Kidney tubule cell (primary cell): ENCODE data around the gene CSMD2.
A peak's percentile ranks its signal among the peaks of the same experiment; 100 is the strongest.
"Not testable (repeated sequence)": the region's sequence is repeated elsewhere in the genome, so short reads cannot be mapped to it uniquely, and the experiment has no call there.

Experiments
- DNase-seq: peaks from one replicate; pipeline ENCODE4 v3.0.0-alpha.2; 2018; ENCODE audit warnings: low spot score

CSMD2 gene

DNA sequence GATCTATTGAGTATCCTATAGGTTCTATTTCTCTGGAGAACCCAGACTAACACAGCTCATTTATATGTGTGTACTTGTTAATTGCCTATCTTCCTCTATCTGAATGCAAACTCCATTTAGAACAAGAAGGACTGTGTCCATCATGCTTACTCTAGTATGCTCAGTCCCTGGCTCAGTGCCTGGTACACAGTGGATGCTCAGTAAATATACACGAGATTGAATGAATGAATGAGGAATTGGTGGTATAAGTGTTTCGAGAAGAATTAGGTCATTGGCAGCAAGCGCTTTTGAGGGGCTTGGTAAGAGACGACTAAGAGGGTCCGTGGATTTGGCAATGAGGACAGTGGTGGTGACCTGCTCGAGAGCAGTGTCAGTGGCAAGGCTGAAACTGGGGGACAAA lies 112.5 kb downstream of the CSMD2 start:
- no peak for DNase-seq

DNA sequence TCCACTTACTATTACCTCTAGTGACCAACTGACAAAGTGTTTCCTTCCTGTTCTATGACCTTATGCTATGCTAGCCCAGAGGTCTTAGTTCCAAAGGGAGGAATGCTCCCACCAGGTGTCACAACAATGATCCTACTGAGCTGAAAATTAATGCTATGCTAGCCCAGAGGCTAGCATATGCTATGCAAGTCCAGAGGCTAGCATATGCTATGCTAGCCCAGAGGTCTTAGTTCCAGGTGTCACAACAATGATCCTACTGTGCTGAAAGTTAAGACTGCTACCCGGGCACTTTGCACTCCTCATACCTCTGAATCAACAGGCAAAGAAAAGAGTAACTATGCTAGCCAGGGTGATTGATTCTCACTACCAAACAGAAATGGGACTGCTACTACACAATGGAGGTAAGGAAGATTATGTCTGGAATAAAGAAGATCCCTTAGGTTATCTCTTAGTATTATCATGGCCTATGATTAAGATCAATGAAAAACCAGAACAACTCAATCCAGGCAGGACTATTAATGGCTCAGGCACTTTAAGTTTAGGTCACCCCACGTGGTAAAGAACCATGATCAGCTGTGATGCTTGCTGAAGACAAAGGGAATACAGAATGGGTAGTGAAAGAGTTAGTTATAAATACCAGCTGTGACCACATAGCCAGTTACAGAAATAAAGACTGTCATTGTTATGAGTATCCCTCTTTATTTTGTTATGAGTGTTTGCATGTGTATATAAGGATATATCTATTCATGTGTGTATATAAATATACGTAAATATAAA lies 114.1 kb downstream of the CSMD2 start:
- DNase-seq, result no peak

DNA sequence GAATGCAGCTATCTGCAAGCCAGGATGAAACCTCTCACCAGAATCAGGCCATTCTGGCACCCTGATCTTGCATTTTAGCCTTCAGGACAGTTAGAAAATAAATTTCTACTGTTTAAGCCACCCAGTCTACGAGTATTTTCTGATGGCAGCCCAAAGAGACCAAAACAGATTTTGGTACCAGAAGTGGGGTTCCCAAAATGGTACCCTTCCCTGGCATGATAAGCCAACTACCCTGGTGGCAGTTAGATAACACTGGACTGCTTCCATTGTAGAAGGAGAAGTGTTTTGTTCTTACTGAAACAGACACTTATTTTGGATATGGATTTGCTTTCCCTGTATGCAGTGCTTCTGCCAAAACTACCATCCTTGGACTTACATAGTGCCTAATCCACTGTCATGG lies 115.0 kb downstream of the CSMD2 start:
- no peak for DNase-seq

DNA sequence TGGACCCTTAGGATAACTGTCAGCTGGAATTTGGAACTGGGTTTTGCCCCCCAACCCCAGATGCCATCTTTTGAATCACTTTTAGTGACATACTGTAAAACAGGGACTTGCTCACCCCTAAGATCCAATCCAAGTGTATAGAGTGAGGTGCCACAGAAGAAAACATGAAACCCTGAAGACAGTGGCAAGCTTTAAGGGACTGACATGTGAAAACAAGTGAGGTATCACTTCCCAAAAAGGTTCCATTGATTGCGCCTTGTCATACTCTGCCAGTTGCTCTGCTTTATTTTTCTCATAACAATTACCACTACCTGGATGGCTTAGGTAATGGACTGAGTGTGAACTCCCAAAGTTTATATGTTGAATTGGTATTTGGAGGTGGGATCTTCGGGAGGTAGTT lies 115.6 kb downstream of the CSMD2 start:
- no peak for DNase-seq

DNA sequence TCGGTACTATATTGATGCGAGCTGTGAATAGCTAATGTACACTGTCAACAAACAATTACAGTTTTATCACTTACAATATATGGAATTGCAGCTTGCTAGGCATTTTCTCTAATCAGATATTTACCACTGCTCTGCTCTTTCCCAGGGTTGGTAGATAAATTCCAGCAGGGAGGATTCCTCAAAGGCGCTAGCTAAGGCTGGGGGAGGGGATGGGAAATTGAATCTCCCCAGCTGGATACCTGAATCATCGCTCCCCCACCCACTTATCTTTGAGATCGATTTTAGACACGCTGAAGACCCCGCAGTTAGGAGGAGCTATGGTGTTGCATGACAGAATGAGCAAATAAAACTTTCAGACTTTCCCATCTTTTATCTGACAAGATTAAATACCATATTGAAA lies 127.2 kb downstream of the CSMD2 start:
- DNase-seq, result no peak

DNA sequence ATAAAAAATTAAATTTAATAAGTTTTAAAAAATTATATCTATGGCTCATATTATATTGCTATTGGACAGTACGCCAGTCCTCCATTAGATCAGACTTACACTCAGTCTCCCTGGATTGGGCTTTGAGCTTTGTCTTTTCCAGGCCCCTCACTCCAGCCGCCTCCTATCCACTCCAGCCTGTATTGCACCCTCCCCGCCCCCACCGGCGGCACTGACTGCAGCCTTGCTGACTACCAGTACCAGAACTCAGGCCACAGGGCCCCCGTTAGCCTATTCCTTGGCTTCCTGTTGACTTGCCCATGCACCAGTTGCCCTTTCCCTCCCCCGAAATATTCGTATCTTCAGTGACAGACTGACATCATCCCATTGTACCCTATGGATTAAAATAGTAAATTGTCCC lies 127.9 kb downstream of the CSMD2 start:
- no peak for DNase-seq

DNA sequence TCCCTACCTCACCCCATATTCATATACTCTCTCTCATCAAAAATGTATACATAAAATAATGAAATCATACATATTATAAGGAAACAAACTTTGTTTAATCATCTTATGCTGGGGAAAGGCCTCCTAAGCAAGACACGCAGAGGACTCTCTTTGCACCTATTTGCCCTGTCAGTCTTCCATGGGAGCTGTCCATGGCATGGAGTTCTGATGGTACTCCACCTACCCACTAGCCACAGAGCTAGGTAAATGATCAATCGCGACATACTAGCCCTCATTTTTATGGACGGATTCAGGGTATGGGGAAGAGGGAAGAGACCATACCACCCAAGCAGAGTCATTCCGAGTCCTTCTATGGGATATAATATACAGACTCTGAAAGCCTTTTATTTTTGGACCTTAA lies 131.0 kb downstream of the CSMD2 start:
- no peak for DNase-seq

DNA sequence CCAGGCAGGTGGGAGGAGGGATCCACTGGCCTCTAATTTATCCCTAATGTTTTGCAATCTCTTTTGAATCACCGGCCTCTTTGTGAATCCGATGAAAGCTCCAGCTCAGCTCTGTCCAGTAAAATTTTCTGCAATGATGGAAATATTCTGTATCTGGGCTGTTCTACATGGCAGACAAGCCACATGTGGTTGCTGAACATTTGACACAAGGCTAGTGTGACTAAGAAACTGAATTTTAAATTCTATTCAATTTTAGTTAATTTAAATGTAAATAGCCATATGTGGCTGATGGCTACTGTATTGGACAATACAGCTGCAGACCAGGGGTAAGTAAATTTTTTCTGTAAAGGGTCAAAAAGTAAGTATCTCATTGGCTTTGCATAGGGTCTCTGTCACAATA lies 135.1 kb downstream of the CSMD2 start:
- DNase-seq, result no peak

DNA sequence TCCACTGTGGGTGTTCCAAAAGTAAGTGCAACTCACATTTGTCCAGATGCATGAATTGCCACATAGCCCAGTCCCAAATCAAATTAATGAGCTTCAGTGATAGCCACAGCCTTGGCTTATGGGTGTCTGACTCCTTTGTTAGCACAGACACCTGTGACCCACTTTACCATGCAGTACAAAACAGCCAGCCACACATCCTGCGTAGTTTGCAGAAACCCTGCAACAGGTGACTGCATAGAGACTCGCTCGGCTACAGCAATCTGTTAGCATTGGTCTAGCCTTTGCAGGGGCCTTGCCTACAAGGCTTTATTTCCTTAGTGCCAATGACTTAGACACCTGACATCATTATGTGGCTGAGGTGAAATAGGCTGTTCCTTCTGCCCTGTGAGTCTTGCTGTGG lies 135.5 kb downstream of the CSMD2 start:
- DNase-seq, result peak; percentile 42

DNA sequence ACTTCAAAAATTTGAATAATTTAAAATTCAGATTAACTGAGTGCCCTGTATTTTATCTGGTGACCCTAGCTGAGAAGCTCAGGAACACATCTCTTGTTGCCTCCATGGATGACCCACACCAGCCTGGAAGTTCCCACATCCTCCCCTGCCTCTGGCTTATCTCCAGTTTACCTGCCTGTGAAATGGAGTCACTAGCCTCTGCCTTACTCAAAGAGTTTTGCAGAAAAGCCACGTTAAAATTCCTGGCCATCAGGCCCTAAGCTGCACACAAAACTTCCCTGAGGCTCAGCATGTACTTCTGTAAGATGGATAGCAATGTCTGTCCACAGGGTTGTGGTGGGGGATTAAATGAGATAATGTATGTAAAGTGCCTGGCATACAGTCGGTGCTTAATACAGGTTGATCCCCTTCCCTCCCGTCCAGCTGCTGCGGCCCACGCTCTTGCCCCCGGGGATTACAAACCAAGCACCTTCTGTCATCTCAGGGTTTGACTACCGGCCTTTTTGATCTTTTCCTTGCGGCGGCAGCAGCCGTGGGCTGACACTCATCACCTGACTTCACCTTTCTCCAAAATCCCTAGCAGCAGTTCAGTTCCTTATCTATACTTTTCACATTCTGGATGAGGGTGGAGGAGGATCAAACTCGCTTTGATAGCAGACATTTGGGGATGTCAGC lies 136.5 kb downstream of the CSMD2 start:
- DNase-seq, result no peak

DNA sequence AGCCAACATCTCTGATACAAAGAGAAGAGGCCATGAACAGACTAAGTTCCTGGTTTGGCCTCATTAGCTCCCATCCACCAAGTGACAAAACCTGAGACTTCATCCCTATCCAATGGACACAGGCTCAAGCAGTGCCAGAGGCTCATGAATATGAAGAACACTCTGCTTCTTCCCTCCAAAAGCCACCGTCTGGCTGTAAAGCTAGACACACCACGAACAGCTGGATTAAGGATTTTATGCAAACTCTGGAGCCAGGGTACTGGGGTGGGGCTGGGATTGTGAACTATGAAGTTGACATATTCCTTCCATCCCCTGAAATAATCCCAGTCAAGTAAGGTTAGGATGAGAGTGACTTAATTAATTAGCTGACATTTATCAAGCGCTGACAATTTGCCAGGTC lies 139.4 kb downstream of the CSMD2 start:
- DNase-seq, result no peak

DNA sequence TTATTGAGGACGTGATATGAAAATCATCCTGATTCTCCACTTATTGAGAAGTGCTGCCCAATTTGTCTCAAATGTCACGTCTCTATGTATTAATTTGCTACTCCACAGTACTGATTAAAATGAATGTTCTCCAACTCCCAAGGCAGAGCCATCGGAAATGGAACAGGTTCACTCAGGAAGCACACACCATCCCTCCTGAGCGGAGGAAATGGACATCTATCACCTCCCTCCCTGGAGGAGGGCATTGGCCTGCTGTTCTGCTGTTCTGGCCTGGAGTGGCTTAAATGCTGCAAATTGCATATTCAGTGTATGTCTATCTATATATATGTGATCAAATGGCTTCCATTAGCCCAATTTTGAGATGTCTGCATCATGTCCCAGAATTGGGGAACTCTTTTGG lies 140.5 kb downstream of the CSMD2 start:
- no peak for DNase-seq

DNA sequence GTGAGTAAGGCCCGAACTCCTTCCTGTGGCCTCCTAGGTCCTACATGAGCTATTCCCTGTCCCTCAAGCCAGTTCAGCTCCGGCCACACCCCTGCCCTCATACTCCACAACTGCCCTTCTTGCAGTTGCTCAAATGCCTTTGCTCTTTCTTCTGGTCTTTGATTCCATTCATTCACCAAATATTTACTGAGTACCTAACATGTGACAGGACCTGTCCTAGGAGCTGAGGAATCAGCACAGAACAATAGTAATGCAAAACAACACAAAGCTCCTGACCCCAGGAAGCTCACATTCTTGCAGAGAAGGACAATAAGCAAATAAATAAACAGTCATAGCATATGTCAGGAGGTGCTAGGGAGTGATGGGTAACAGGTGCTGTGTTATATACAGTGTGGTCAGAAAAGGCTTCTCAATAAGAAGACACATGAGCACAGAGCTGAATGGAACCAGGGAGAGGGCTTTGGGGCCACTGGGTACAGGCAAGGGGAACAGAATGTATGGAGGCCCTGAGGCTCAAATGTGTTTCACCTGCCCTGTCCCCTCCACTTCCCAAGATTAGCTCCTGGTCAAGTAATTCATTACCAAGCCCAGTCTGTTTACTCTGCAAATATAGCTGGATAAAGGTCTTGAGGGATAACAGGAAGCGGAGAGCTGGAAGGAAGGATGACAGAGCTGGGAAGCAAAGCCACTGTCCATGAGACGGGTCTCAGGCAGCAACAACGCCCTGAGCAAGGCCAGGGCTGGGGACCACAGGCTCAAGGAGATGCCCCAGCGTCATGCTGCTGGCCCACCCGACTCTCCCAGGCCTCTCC lies 145.1 kb downstream of the CSMD2 start:
- DNase-seq, result no peak

DNA sequence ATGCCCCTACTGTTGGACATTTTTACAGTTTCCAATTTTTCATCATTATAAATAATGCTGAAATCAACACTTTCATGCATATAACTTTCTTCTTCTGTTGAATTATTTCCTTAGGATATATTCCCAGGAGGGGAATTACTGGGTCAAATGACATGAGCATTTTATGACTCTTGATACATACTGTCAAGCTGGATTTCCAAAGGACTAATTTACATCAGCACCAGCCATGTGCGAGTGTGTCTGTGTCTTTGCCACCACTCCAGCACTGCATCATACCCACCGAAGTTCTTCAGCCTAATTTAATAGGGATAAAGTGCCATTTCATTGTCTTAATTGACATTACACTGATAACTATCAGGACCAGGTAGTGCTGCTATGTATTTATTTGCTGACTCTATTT lies 146.7 kb downstream of the CSMD2 start:
- DNase-seq, result no peak

DNA sequence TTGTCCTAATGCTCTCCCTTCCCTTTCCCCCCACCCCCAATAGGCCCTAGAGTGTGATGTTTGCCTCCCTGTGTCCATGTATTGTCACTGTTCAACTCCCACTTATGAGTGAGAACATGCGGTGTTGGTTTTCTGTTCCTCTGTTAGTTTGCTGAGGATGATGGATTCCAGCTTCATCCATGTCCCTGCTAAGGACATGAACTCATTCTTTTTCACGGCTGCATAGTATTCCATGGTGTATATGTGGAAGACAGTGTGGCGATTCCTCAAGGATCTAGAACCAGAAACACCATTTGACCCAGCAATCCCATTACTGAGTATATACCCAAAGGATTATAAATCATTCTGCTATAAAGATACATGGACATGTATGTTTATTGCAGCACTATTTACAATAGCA lies 148.7 kb downstream of the CSMD2 start:
- not testable (repeated sequence) for DNase-seq

DNA sequence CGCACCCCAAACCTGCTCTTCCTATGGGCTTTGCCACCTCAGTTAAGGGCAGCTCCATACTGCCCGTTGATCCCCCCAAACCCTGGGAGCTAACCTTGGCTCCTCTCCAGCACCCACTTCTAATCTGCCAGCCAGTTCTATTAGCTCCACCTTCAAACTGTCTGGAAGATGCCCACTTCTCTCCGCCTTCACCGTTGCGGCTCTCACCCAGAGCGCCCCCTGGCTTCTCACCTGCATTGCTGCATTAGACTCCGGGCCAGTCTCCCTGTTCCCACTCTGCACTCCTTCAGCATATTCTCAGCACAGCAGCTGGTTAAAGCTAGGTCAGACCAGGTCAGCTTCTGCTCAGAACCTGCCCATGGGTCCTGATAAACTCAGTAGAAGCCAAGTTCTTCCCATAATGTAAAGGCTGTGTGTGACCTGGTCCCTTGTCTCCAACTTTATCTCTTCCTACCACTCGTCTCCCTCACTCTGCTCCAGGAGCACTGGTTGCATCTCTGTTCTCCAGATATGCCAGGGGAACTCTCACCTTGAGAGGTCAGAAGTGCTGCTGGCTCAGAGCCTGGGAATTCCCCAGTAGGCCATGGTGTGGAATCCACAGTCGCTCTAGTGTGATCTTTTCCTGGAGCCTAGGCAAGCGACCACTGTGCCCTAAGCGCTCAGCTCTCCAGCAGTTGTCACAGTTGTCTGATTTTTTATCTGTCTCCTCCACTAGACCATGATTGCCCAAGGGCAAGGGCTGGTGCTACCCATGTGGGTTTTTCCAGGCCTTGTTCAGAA lies 150.9 kb downstream of the CSMD2 start:
- DNase-seq, result peak; percentile 38

DNA sequence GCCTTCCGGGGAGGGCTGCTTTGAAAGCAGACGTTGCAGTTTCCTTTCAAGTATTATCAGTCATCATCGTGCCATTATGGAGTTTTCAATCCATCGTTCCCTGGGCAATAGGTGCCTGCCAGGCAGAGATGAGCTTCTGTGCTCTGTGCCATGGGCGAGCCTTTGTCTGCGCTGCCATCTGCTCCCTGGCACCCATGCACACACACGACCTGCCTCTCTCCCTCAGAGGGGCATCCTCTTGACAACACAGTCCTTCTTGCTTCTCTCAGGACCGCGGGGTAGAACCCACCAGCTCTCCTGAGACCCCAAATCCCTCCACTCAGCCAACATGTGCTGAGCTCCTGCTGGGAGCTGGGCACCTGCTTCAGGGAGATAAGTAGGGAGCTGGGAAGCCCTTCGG lies 151.9 kb downstream of the CSMD2 start:
- no peak for DNase-seq

DNA sequence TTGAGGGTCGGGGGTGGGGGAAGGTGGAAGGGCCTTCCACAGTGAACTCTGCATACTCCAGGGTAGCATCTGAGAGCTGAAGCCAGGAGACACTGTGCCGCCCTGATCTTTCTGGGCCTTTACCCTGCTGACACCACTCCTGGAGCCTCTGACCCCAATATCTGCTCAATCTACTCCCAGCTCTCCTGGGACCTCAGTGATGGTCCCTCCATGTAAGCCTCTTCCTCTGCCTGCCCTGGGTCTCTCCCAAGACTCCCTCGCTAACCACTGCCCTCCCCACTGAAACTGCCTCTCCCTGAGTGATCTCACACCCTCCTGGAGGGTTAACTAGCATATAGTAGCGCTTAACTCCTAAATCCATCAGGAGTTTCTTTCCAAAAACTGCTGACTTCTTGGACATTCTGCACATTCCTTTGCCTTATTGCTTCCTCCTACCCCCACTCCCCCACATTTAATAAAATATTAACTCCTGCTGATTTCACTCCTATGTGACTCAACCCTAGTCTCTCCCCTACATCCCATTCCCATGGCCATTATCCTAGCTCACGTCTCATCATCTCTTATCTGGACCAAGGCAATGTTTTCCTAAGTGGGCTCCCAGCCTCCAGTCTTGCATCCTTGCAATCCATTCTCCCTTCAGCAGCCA lies 155.6 kb downstream of the CSMD2 start:
- peak; percentile 87 for DNase-seq

DNA sequence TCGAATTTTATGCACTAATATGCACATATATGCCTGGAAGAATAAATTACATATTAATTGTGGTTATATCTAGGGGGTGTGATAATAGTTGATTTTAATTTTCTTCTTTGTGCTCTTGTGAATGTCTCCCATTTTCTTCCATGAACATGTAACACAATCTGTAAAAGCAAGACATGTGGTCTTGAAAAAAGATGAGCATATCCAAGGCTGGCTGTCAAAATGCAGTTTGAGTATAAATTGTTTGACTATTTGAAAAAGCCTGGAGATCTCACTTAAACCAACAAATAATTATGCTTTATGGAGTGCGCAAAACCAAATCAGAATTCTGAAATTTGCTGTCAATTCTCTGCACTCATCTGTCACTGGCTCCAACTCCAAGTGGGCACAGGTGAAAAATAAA lies 157.3 kb downstream of the CSMD2 start:
- DNase-seq, result no peak

DNA sequence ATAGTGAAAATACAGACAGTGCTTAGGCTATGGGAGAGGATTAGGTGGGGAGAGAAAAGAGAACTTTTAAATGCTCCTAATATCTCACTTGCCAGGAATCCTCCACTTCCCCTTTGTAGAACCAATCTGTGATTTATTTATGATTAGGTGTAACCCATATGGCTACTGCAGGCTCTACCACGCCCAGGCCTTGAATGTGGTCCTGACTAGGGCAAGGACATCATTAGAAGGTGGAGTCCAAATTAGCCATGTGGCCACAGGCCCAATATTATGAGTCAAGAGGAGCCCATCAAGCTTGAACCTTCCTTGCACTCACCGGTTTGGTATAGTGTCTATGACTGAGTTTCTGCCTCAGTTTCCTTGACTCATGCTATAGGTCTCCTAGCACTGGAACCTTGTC lies 159.7 kb downstream of the CSMD2 start:
- DNase-seq, result no peak

DNA sequence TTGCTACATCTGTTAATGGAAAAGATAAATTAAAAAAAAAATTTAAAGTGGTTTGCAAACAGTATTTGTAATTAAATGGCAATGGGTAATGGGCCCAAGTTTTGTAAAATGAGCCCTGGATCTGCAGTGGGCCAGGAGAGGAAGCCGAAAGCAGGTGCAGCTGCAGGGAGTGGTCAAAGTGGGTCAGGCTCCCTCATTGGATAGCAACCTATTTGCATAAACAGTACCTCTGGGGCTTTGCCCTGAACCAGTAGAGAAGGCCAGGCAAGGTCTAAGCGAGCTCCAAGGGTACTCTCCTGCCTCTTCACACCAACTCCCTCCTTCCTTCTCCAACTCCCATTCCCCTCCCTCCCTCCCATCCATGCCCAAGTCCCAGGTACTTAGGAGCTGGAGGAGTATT lies 162.2 kb downstream of the CSMD2 start:
- DNase-seq, result no peak
